ENCODE results near the gene CCDC51. TPM values are rescaled to one million over a fixed set of nuclear protein-coding genes. Genes with fewer than 3 reads are reported as not detected.

CCDC51 gene
- total RNA-seq, 1 experiment from 2014 or later: 11.8 TPM

GRCh38 chr3:48400824-48401433 is 39.0 kb downstream of the CCDC51 start:
- no peak overlapping the region for H3K27ac ChIP-seq (ENCODE audit: low read depth, low read length, poor library complexity, severe bottlenecking)
- POLR2A ChIA-PET (ENCODE audit: low non-redundant PET): no interaction called here
- no peaks in the 10 kb centered on the region for H3K9me3 ChIP-seq (ENCODE audit: low read depth, low read length, poor library complexity, severe bottlenecking)

GRCh38 chr3:48399387-48400172 is 40.3 kb downstream of the CCDC51 start:
- no peak for DNase-seq (ENCODE audit: low spot score)
- H3K9me3 ChIP-seq (ENCODE audit: low read depth, low read length, poor library complexity, severe bottlenecking): no peaks in the 10 kb centered on the region
- BruUV-seq (replicated peaks): no TSS peak
- H3K4me1 ChIP-seq (ENCODE audit: insufficient read depth, low read length, poor library complexity, severe bottlenecking): no peaks in the 10 kb centered on the region
- ChIA-PET CTCF (interaction anchor here (2.0 kb wide), 1 partner anchor 36 kb away, joined by 23 read pairs; no protein-coding TSS in a partner anchor), POLR2A (ENCODE audit: low non-redundant PET) (no interaction called here)
- intact Hi-C loops (cut with micrococcal nuclease; ENCODE audit: unreplicated experiment): loop anchor here (5.0 kb wide), 1 partner anchor 38 kb away; no protein-coding TSS in a partner anchor
- H3K27ac ChIP-seq (ENCODE audit: low read depth, low read length, poor library complexity, severe bottlenecking): no peak overlapping the region
- no peaks in the 10 kb centered on the region for H3K36me3 ChIP-seq (ENCODE audit: insufficient read depth, low read length, poor library complexity, severe bottlenecking)
- H3K27me3 ChIP-seq (replicated peaks; ENCODE audit: insufficient read depth, low read depth, low read length, poor library complexity): no peaks in the 10 kb centered on the region
- TF ChIP-seq, protein P1, sequence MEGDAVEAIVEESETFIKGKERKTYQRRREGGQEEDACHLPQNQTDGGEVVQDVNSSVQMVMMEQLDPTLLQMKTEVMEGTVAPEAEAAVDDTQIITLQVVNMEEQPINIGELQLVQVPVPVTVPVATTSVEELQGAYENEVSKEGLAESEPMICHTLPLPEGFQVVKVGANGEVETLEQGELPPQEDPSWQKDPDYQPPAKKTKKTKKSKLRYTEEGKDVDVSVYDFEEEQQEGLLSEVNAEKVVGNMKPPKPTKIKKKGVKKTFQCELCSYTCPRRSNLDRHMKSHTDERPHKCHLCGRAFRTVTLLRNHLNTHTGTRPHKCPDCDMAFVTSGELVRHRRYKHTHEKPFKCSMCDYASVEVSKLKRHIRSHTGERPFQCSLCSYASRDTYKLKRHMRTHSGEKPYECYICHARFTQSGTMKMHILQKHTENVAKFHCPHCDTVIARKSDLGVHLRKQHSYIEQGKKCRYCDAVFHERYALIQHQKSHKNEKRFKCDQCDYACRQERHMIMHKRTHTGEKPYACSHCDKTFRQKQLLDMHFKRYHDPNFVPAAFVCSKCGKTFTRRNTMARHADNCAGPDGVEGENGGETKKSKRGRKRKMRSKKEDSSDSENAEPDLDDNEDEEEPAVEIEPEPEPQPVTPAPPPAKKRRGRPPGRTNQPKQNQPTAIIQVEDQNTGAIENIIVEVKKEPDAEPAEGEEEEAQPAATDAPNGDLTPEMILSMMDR (conservative IDR thresholded peaks at IDR 0.05; ENCODE audit: low read depth, low read length): no peak
- TF ChIP-seq EZH2 (IDR thresholded peaks at IDR 0.05; ENCODE audit: borderline replicate concordance, low read depth, low read length, poor library complexity, severe bottlenecking): no peak
- no peak overlapping the region for H3K4me3 ChIP-seq (ENCODE audit: low read depth, low read length, poor library complexity, severe bottlenecking)

More at GRCh38 chr3:48400824-48401433, 39.0 kb downstream of the CCDC51 start:
- Histone ChIP-seq H3K36me3 (ENCODE audit: insufficient read depth, low read length, poor library complexity, severe bottlenecking) (no peaks in the 10 kb centered on the region), H3K27me3 (replicated peaks; ENCODE audit: insufficient read depth, low read depth, low read length, poor library complexity) (no peaks in the 10 kb centered on the region), H3K4me3 (ENCODE audit: low read depth, low read length, poor library complexity, severe bottlenecking) (no peak overlapping the region), H3K4me1 (ENCODE audit: insufficient read depth, low read length, poor library complexity, severe bottlenecking) (no peaks in the 10 kb centered on the region)
- TF ChIP-seq EZH2 (IDR thresholded peaks at IDR 0.05; ENCODE audit: borderline replicate concordance, low read depth, low read length, poor library complexity, severe bottlenecking): no peak
- TF ChIP-seq, protein P1 (conservative IDR thresholded peaks at IDR 0.05; ENCODE audit: low read depth, low read length): peak; percentile 57
- intact Hi-C loops (cut with micrococcal nuclease; ENCODE audit: unreplicated experiment): loop anchor here (5.0 kb wide), 1 partner anchor 36 kb away; no protein-coding TSS in a partner anchor
- BruUV-seq (replicated peaks): no TSS peak
- CTCF ChIA-PET: interaction anchor here (0.6 to 2.0 kb wide), 8 partner anchors 32 to 607 kb away, joined by 3 to 23 read pairs (median 4); partner anchors contain the start of gene CCDC51
- peak; percentile 44 for DNase-seq (ENCODE audit: low spot score)

- TF ChIP-seq EZH2 (IDR thresholded peaks at IDR 0.05; ENCODE audit: borderline replicate concordance, low read depth, low read length, poor library complexity, severe bottlenecking): no peak
- TF ChIP-seq, protein P1 (conservative IDR thresholded peaks at IDR 0.05; ENCODE audit: low read depth, low read length): no peak
- no peaks in the 10 kb centered on the region for H3K27me3 ChIP-seq (replicated peaks; ENCODE audit: insufficient read depth, low read depth, low read length, poor library complexity)
- BruUV-seq (replicated peaks): no TSS peak
- ChIA-PET POLR2A (ENCODE audit: low non-redundant PET) (no interaction called here), CTCF (no interaction called here)
- no peak overlapping the region for H3K27ac ChIP-seq (ENCODE audit: low read depth, low read length, poor library complexity, severe bottlenecking)
- intact Hi-C loops (cut with micrococcal nuclease; ENCODE audit: unreplicated experiment): no loop called here
- H3K4me3 ChIP-seq (ENCODE audit: low read depth, low read length, poor library complexity, severe bottlenecking): no peak overlapping the region
- DNase-seq (ENCODE audit: low spot score): no peak
- H3K9me3 ChIP-seq (ENCODE audit: low read depth, low read length, poor library complexity, severe bottlenecking): no peaks in the 10 kb centered on the region
- no peaks in the 10 kb centered on the region for H3K4me1 ChIP-seq (ENCODE audit: insufficient read depth, low read length, poor library complexity, severe bottlenecking)
- H3K36me3 ChIP-seq (ENCODE audit: insufficient read depth, low read length, poor library complexity, severe bottlenecking): no peaks in the 10 kb centered on the region
Observed at GRCh38 chr3:48398701-48399386, 41.1 kb downstream of the CCDC51 start.
